HG03060 (cell line): ENCODE measurements around the gene B3GNT4.
"Not testable (repeated sequence)": the region's sequence is repeated elsewhere in the genome, so short reads cannot be mapped to it uniquely, and the experiment has no call there.

Source experiments
- ATAC-seq: cut with Tn5 transposase; IDR thresholded peaks from one replicate; pipeline ENCODE4 v1.9.1; 2021; ENCODE audit warnings: low read depth, moderate number of reproducible peaks; ENCODE audit not compliant: unreplicated experiment

Gene B3GNT4

GRCh38 chr12:122207391-122207790 is 3.9 kb downstream of the B3GNT4 start:
- no peak for ATAC-seq

- no peak for ATAC-seq
Observed at GRCh38 chr12:122208073-122208820, 4.7 kb downstream of the B3GNT4 start.

DNA sequence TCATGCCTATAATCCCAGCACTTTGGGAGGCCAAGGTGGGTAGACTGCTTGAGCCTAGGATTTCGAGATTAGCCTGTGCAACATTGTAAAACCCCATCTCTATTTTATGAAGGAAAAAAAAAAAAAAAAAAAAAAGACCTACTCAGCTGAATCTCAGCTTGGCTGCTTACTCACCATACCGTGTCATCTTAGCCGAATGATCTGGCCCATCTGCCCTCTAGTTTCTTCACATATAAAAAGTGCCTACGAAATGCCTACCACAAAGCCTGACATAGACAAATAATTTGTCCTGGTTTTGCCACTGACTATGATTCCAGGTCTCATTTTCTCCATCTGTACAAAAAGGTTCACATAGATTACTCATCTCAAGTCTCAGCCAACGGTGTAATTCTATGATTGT is 12.3 kb downstream of the B3GNT4 start:
- ATAC-seq = no peak

- ATAC-seq = no peak
Observed at GRCh38 chr12:122216445-122216844, 12.9 kb downstream of the B3GNT4 start.

GRCh38 chr12:122225683-122226365 is 22.3 kb downstream of the B3GNT4 start, which contains the start of gene DIABLO:
TSS of gene DIABLO (minus strand) at chr12:122226052. CDS start at chr12:122226014, 38 bp downstream.
- ATAC-seq = peak; percentile 86

GRCh38 chr12:122226366-122227125 is 23.0 kb downstream of the B3GNT4 start:
- ATAC-seq = no peak

DNA sequence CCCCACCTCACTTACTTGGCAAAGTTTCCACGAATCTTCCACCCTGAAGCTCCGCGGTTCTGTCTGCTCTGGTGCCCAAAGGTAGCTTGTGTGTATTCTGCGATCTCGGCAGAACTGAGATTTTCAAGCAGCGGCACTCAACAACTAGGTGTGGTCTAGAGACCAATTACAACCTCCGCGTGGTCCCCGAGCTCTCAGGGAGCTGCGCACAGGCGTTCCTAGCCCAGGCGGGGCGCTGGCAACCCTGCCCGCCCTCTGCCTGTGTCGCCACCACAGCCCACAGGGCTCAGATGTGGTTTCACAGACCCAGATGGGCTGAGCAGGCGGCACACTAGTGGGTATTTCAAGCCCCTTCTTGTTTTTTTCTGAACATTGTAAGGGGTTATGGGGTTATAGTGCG is 23.8 kb downstream of the B3GNT4 start:
- ATAC-seq = no peak

GRCh38 chr12:122228092-122228491 is 24.6 kb downstream of the B3GNT4 start:
- ATAC-seq = no peak

DNA sequence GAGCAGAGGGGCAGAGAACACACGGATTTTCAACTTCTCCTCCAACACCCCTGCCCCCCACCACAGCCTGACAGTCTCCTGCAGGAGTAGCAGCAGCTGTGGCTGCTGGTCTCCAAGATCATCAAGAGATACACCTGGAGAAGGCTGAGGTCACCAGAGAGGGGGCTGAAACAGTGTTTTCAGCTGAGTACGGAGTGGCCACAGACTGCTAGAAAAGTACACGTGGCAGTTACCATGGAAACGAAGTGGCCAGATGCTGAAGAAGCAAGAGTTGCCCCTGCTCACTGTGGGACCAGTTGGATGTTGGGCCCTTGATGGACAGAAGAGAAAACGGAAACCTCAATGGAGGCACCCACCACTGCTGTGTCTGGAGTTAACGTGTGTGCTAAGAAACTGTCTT is 27.3 kb downstream of the B3GNT4 start:
- no peak for ATAC-seq

- no peak for ATAC-seq
Observed at GRCh38 chr12:122232691-122233090, 29.2 kb downstream of the B3GNT4 start.

- no peak for ATAC-seq
Observed at GRCh38 chr12:122235741-122236140, 32.2 kb downstream of the B3GNT4 start.

DNA sequence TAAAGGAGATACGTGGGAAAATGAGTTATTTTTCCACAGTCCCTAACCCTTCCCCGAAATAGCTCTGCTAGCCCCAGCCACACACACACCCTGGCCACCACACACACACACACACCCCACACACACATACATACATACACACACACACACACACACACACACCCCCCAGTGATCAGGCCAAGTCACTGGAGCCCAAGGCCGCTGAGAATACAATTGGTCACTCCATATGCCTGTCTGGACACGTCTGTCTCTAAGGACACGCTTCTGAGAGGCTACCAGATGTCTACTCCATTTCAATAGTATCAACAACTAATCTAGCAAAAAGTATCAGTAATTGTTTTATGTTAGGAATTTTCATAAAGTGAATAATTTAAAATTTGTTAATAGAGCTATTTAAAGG is 35.4 kb downstream of the B3GNT4 start:
- ATAC-seq = no peak

DNA sequence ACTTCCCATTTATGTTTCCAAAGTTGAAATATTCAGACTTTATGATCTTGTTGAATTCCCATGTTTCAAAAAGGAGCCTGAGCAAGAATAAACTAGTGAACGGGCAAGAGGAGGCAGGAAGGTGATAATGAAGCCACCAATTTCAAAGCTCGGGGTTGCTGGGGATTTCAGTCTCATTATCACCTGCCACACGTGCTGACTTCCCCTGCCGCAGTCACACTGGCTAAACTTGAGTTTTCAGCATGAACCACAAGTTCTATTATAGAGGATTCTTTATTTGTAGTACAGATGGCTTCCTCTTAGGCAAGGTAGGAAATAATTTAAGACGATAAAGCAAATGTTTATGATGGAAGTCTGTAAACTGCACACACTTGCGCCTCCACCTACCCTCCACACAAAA is 40.5 kb downstream of the B3GNT4 start:
- no peak for ATAC-seq

DNA sequence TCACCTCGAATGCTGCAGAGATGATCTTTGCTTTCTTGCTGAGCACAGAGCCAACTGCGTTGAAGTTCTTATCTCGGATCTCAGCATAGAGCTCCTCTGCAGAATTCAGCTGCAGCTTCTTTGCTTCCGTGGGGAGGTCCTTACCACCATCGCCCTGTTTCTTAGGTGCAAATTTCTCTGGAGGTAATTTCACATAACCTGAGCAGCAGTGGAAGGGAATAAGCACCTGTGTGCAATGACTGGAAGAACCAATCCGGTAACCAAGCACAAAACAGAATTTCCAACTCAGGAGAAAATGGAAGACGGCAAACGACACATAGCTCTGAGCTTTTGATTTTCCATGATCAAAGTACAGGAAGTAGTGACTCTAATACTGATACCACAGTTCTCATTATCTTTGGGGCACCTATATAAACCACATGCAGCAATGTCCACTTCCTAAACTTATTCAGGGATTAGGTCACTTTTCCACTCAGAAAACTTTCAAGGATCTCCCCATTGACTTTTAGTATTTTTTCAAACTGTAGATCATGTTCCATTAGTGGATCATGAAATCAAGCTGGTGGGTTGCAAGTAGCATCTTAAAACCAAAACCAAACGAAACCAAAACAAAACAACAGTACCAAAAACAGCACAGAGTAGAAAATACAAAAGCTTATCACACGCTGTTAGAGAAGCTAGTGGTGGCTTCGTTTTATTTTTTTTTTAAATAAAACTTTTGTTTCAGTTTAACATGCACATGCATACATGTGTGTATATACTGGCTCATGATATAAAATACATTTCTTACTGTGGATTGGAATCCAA is 41.3 kb downstream of the B3GNT4 start:
- no peak for ATAC-seq

GRCh38 chr12:122245553-122245952 is 42.0 kb downstream of the B3GNT4 start:
- ATAC-seq = no peak

DNA sequence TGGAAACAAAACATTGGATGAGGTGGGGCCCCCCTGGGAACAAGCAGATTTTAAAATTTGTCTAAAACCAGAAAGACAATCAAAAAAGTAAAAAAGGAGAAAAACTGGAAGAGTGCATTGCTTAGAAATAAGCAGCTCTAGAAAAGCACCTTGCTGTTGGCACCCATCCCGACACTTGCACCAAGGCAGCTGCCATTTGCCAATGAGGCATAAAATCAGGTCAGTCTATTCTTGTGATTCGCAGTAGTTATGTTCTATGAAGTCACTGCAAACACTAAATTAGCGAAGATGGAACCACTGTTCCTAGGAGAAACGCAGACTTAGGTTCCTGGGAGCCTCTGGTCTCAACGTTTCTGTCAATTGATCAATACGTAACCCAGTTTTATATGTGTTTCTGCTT is 46.5 kb downstream of the B3GNT4 start:
- no peak for ATAC-seq

GRCh38 chr12:122250536-122250935 is 47.0 kb downstream of the B3GNT4 start:
- no peak for ATAC-seq

GRCh38 chr12:122258462-122258861 is 55.0 kb downstream of the B3GNT4 start:
- ATAC-seq = not testable (repeated sequence)
